ENCODE measurements around the gene BHLHE23. TPM values are rescaled to one million over a fixed set of nuclear protein-coding genes. Genes with fewer than 3 reads are reported as not detected.
"Not testable (repeated sequence)": the region's sequence is repeated elsewhere in the genome, so short reads cannot be mapped to it uniquely, and the experiment has no call there.

Gene BHLHE23
- total RNA-seq, 1 donor from 2014 or later: not detected

DNA sequence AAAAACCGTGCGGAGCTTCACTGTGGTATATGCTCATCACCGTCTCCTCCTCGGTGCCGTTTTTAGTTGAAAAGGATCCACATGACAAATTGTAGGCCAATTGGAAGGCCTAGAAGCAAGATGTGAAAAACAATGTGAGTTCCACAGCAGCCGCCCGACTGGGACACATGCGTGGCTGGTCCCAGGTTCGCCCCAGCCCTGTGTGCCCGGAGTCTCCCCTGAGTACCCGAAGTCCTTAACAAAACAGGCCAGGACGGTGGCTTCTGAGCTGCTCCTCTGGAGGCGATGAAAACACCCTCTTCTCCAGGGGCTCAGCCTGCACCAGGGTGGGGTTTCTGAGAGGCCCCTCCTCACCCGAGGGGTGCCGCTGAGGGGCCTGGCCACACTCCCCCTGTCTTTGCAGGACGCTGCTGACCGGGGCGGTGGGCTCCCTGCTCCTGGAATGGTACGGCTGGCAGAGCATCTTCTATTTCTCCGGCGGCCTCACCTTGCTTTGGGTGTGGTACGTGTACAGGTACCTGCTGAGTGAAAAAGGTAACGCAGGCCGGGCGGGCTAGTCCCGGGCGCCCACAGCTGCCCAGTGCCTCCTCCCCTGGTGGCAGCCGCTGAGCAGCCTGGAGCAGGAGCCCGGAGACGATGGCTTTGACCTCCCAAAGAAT lies 44.4 kb downstream of the BHLHE23 start:
- H3K36me3 Mint-ChIP-seq (ENCODE audit: low read depth): no peaks in the 10 kb centered on the region
- no peaks in the 10 kb centered on the region for H3K4me1 Mint-ChIP-seq
- H3K4me3 Mint-ChIP-seq: no peak overlapping the region
- no peaks in the 10 kb centered on the region for H3K9me3 Mint-ChIP-seq
- TF ChIP-seq CTCF (conservative IDR thresholded peaks at IDR 0.05): no peak
- no peak for DNase-seq (ENCODE audit: low read depth, low spot score)
- no peaks in the 10 kb centered on the region for H3K27me3 Mint-ChIP-seq (ENCODE audit: low read depth)
- no peak overlapping the region for H3K27ac Mint-ChIP-seq (ENCODE audit: unreplicated experiment)

- Mint-ChIP-seq H3K4me3 (no peak overlapping the region), H3K27ac (ENCODE audit: unreplicated experiment) (no peak overlapping the region), H3K27me3 (ENCODE audit: low read depth) (no peaks in the 10 kb centered on the region), H3K4me1 (no peaks in the 10 kb centered on the region), H3K36me3 (ENCODE audit: low read depth) (no peaks in the 10 kb centered on the region), H3K9me3 (no peaks in the 10 kb centered on the region)
- TF ChIP-seq CTCF (conservative IDR thresholded peaks at IDR 0.05): no peak
- DNase-seq (ENCODE audit: low read depth, low spot score): no peak
Measured at GRCh38 chr20:62961799-62962198, 45.0 kb downstream of the BHLHE23 start.

GRCh38 chr20:62961310-62961783 lies 45.4 kb downstream of the BHLHE23 start:
- Mint-ChIP-seq H3K36me3 (ENCODE audit: low read depth) (no peaks in the 10 kb centered on the region), H3K4me1 (no peaks in the 10 kb centered on the region), H3K9me3 (no peaks in the 10 kb centered on the region), H3K4me3 (no peak overlapping the region), H3K27ac (ENCODE audit: unreplicated experiment) (no peak overlapping the region), H3K27me3 (ENCODE audit: low read depth) (no peaks in the 10 kb centered on the region)
- no peak for TF ChIP-seq CTCF (conservative IDR thresholded peaks at IDR 0.05)
- no peak for DNase-seq (ENCODE audit: low read depth, low spot score)

DNA sequence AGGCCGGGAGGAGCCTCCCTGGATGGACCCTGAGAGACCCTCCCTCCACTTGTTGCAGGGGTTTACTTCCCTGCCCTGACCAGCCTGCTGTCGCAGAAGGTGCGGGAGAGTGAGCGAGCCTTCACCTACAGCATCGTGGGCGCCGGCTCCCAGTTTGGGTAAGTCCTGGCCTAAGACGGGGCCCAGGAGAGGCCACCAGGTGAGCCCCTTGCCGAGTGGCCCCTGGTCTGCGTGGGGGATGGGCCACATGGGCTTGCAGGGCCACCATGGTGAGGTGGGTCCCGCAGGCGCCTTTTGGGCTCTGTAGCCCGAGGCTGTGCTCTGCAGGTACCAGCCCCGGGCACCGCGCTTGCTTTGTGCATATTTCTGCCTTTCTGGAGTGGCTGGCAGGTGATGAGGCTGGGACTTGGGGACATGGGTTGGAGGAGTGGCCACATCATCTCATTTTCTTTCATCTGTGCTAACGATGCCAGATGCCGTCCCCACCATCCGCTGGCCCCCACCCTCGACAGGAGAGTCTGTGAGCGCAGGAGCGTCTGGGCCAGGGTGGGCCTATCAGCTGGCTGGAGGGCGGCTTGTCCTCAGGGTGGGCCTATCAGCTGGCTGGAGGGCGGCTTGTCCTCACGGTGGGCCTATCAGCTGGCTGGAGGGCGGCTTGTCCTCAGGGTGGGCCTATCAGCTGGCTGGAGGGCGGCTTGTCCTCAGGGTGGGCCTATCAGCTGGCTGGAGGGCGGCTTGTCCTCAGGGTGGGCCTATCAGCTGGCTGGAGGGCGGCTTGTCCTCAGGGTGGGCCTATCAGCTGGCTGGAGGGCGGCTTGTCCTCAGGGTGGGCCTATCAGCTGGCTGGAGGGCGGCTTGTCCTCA lies 46.1 kb downstream of the BHLHE23 start:
- not testable (repeated sequence) for DNase-seq (ENCODE audit: low read depth, low spot score); H3K4me3 Mint-ChIP-seq; H3K4me1 Mint-ChIP-seq; H3K36me3 Mint-ChIP-seq (ENCODE audit: low read depth); H3K9me3 Mint-ChIP-seq; H3K27ac Mint-ChIP-seq (ENCODE audit: unreplicated experiment); H3K27me3 Mint-ChIP-seq (ENCODE audit: low read depth)

- DNase-seq (ENCODE audit: low read depth, low spot score): no peak
- Mint-ChIP-seq H3K27ac (ENCODE audit: unreplicated experiment) (no peak overlapping the region), H3K27me3 (ENCODE audit: low read depth) (no peaks in the 10 kb centered on the region), H3K4me1 (no peaks in the 10 kb centered on the region), H3K4me3 (no peak overlapping the region), H3K36me3 (ENCODE audit: low read depth) (no peaks in the 10 kb centered on the region), H3K9me3 (no peaks in the 10 kb centered on the region)
- TF ChIP-seq CTCF (conservative IDR thresholded peaks at IDR 0.05): no peak
Measured at GRCh38 chr20:62959998-62960436, 46.7 kb downstream of the BHLHE23 start.

Data from neural crest cell (in vitro differentiated cells).